Effector CD8-positive, alpha-beta T cell (primary cell): ENCODE measurements around the gene NOD2.

ENCODE experiments used
- DNase-seq: peaks from one replicate; lab custom pipeline; 2025; lab: John Stamatoyannopoulos, UW

NOD2 gene

DNA sequence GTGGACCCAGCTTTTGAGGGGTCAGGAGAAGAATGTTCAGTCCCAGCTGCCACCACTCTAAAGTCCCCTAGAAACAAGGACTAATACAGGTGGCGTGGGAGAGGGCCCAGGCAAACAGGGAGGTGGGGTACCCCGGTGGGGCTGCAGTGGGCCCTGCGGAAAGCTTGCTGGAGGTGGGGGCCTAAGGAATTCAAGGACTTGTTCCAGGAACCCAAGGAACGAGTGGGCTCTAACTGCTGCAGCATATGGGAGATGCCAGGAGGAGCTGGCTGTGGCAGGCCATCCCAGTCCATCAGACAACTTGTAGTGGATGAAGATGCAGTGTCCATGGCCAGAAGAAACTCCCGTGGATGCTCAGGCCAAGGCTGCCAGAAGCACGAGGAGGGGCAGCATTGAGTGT lies 22.9 kb upstream of the NOD2 start:
- DNase-seq = no peak

DNA sequence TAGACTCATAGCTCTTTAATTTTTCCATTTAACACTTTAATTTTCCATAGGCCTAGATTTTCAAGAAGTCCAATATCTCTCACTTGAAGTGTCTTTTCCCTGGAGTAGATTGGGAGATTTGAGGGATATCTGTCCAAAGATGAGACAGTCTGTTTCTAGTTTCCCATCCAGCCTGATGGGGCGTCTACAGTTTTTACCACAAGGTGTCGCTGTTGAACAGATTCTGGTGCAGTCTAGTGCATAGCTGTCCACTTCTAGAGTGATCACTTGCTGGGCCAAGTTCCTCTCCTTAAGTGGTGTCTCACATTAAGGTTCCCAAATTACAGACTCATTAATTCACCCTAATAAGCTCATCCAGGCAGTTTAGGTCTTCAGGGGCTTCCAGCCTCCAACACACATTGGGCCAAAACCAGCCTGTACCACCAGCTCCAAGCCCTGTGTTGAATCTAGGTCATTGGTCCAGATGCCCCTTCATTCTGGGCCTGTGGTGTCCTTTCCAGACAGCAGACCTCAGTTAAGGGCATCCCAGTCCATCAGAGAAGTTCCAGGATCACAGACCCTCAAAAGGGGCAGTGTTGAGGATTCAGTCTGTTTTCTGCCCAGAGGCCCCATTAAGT lies 21.7 kb upstream of the NOD2 start:
- DNase-seq = peak; percentile 6

DNA sequence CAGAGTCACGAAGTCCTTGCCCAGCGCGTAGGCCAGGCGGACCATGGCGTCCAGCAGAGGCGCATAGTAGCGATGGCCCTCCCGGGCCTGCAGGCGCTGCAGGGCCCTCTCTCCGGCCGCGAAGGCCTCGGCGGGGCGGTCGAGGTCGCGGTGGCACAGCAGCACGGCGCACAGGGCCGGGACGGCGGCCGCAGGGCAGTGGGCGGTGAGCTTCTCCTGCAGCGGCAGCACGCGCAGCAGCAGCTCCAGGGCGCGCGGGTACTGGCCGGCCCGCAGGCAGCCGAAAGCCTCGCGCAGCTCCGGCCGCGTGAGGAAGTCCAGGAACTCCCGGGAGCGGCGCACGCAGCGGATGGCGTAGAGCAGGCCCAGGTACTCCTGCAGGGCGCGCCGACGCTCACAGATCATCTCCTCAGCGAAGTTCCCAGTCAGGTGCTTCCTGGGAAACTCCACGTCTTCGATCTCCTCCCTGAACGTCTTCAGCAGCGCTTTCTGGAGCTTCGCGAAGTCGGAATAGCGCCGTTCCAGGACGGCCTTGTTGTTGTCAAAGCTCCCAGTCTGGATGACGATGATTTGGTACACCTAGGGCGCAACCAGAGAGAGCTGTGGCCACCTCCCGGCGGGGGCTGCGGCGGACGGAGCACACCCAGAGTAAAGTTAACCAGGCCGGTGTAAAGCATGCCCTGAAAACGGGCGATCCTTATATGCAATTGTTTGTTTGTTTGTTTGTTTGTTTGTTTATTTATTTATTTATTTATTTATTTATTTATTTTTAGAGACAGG lies 19.7 kb upstream of the NOD2 start:
- no peak for DNase-seq

DNA sequence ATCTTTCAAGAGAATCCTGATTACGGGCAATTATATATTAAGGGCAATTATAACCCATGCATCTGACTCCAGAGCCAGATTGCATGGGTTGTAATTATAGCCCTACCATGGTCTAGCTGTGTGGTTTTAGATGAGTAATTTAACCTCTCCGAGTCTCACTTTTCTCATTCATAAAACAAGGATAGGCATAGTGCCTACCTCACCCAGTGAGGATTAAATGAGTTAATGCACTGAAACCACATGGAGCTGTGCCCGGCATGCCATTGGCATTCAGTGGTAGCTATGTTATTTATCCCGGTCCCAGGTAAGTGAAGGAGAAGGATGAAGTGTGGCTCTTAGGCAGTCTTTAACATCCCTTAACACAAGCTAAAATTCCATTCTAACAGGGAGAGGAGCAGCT lies 18.6 kb upstream of the NOD2 start:
- no peak for DNase-seq

DNA sequence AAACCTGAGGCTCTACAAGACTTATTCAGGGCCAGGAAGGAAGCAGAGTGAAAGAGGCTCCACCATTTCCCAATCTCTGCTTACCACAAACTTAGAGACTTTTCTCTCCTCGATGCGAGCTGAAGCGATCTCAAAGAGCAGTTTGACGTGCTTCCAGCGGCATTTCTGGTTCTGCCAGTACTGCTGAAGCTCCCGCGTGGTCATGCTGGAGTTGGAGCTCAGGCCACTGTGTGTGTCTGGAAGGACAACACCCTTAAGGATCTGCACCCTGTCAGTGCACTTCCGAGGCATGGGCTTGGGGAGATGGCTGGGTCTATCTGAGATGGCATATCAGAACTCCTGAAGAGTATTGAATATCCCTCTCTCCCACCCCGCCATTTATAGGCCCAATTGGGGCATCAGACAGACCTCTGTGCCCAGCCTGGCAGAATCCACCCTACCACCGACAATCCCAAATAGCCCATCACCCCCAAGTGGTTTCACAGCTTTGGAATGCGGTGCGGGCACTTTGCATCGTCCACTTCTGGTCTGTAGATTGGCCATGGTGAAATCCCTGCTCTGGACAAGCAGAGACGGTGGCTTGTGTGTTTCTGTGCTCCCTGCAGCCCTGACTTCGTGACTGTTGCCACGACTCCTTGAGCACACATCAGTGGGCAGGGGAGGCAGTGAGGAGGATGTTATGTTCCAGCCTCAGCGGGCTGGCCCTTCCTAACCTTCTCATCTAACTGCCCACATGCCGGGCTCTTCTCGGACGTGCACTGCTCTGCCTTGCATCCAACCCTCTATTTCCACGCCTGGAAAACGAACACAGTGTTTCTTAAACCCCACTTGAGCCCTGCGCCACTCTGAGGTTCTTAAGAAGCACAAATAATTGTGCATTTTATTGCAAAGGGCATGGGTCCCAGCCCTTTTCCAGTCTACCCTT lies 17.5 kb upstream of the NOD2 start:
- DNase-seq = no peak

DNA sequence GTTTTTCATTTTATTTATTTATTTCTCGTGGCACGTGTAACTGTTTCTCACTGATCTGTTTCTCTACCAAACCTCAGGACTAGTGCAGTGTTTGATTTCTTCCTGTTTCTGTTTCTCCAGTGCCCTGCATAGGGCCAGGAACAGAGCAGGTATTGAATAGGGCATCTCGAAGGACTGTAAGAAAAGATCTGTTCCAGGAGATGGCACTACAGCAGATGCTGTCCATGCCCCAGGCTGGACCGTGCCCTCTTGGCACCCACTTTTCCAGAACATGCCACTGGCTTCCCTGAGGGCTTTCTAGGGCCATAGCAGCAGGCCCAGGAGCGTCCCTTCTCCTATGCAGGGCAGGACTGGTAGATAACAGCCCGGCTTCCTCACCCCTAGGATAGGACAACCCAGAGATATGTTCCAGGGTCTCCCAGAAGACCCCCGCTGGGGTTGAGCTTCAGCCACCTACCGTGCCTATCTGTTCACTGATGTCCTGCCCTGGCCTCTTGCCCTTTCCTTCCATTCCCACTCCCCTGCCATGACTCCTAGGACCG lies 16.7 kb upstream of the NOD2 start:
- DNase-seq = no peak

DNA sequence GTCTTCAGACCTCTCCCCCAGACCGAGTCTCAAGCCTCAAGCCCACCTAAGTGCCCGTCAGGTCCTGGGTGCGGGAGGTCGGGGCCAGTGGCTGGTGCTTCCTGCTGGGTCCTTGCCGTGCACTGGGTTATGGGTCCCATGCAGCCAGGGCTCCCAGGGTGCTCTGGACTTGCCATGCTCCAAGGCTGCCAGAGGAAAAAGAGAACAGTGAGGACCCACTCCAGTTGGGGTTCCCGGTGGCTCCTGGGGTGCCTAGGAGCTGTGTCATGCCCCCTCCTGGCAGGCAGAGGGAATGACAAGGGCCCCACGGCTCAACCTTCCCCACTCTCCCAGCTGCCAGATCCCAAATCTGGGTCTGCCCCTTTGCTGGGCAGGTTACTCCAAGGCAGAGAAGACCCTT lies 16.1 kb upstream of the NOD2 start:
- no peak for DNase-seq

DNA sequence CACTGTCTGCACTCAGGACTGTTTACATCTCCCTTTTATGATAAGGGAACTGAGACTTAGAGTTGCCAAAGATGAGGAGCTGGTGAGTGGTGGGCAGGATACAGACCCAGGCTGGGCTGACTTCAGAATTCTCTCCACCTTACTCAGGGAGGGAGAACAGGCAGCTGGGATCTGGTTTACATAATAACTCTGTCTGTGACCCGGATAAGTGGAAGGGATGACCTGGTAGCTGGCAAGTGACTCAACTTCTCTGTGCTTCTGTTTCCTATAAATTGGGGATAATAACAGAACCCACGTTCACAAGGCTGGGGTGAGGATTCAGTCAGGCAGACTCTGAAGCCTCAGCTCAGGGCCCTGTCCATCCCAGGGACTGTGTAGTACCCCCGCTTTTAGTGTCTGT lies 14.9 kb upstream of the NOD2 start:
- DNase-seq = no peak

DNA sequence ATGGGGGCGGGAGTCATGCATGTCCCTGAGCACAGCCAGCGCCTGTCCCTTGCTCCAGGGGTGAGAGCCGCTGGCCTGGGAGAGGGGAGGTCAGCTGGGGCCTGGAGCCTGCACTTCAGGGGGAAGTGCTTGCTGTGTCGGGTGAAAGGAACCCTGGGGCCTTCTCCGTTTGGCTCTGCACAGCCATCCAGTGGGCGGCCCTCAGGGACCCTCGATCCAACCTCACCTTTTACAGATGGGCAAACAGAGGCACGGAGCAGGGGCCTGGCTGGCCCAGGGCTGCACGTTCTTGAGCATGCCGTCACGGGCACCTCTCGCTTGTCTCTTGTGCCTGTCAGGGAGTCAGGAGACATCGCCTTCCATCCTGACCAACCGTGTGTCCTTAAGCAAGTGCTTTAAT lies 14.1 kb upstream of the NOD2 start:
- DNase-seq = no peak

DNA sequence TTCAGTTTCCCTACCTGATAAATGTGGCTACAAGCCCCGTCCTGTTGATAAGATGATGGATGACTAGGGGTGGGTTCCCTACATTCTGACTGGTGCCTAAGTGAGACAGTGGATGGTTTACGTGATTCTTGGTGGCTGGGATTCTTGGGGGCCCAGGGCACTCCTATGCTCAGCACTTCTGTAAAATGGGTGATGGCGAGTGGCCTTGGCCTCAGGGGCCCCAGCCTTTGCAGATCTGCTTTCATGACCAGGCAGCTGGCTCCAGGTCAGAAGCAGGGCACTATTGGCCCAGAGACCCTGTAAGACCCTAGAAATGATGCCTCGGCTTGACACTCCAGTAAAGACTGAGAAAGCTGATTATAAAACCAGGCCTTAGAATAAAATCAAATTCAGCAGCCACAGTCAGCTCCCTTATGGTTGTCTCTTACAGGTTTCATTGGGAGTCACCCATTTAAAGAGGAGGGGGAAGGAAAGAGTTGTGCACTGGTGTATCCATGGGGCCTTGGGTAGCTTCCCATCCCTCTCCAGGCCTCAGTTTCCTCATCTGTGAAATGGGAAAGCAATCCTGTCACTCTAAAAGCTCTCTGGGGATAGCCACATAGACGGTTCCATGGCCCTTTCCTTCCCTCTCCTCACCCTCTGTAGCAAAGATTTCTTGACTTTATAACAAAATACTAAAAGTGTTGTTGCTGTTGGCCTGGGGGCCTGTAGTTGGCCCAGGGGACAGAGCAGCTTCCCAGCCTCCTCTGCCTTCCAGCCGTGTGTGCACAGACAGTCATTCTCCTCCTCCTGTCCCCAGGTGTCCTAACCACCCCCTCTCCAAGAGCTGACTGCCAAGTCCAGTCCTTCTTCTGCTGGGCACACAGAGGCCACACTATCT lies 13.5 kb upstream of the NOD2 start:
- DNase-seq = no peak

DNA sequence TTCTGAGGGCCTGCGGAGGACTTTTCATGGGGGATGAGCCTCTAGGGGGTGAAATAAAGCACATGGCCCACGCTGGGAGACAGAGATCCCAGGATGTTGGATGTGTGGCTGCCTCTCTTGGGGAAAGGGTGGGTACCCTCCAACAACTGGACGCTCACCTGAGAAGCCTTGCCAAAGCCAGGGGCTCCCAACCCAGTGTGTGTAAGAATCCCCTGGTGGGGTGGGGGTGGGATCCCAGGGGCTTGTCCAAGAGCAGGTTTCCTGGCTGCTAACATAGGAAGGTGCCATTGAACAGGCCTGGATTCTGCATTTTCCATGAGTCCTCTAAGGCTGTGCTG lies 12.9 kb upstream of the NOD2 start:
- DNase-seq = no peak

DNA sequence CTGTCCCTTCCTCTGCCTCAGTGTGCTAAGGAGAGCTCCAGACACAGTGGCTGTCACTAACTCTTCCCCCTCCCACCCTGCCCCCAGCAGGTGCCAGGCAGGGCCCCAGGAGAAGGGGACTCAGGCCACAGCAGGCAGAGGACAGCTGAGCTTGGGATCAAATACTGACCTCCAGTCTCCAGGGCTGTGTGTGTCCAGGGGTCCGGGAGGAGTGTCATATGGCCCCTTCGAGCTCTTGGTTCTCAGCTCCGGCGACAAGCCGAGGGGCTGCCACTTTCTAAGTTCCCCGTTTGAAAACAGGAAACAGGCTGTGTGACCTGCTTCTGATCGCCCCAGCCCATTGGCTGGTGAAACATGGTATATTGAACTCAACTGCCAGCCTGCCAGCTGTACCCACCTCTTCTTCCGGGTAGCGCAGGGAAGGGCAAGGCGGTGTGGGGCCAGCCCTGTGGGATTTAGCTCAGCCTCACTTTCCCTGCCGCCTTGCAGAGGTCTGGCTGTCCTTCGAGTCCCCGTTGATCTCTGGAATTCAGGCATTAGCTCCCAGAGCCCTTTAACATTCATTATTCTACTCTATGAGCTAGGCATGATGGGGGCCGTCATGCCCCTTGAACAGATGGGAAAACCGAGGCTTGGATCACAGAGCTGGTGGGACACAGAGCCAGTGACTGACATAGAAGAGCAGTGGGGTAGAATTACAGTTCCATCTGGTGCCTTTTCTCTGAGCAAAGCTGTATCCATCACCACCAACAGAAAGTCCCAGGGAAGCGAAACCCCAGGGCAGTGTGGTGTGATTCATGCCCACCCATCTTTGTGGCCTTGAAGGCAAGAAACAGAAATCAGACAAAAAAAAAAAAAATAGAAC lies 12.2 kb upstream of the NOD2 start, which contains the start of gene SNX20:
TSS of gene SNX20 (minus strand) at position 292 of the 865 bp plus-strand sequence. CDS start 3,786 bp downstream, outside the sequence.
- peak; percentile 47 for DNase-seq

DNA sequence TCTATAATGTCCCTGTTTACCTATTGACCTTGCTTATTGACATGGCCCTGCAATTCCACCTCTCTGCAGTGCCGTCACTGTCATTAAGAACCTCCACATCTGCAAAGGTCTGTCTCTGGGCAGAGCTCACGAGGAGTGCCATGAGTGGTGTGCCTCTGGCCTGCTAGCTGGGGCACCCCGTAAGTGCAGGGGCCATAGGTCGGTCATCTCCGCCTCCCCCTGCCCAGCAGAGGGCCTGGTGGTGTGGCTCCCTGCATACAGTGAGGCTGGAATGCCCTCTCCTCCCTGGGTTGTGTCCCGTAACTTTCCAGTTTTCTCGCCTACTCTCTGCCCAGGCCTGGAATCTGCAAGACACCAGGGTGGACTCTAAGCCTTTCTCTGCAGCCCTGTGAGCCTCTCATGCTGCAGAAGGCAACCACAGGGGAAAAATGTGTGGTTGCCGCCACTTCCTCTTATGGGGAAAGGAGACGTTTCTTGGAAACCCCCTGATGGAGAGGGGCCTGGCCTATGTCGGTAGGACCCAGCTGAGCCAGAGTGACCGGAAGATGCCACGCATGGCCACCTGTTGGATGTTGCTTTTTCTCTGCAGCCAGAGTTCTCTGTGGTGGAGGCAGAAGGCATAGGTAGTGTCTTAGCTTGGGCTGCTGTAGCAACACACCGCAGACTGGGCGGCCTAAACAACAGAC lies 9.6 kb upstream of the NOD2 start:
- no peak for DNase-seq

DNA sequence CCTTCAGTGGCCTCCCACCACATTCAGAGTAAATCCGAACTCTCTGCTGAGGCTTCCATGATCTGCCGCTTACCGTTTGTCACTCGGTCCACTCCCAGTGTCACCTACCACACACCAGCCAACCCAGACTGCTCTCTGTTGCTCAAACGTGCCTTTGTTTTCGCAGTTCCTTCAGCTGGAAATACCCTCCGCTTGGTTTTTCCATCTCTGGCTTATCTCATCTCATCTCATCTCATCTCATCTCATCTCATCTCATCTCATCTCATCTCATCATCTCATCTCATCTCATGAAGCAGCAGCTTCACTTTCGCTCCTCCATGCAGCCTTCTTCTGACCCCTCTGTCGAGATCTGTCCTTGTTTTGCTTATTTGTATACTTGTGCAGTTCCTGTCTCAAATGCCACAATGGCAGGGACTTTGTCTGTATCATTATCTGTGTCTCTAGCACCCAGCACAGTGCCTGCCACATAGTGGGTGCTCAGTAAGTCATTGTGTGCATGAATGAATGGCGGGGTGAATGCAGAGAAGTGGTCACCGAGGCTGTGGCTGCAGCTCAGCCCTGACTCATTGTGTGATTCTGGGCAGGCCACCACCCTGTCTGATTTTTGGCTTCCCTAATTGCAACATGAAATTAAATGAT lies 8.5 kb upstream of the NOD2 start:
- no peak for DNase-seq

DNA sequence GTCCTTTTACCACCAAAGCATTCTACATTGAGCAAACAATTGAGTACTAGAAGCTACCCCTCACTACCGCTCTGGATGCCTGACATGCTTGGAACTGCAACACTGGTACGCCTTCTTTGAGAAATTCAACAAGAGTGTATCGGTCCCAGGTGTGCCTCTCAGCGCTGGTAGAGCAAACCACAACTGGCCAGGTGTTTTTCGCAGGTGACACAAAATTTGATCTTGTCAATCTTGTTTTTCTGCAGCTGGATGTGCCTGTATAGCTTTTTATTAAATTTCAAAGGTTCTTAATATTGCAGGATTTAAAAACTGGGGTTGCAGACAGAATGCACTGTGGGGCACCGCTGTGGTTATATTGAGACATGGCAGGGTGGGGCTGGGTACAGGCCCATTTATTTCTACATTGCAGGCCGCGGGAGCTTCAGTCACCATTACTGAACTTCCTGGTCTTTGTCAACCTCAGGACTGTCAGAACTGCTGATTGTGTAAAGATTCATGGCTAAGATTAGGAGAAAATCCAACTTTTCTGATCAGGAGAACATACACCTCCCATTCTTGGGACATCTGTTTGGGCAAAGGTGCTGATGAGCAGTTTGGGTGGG lies 7.8 kb upstream of the NOD2 start:
- DNase-seq = no peak

DNA sequence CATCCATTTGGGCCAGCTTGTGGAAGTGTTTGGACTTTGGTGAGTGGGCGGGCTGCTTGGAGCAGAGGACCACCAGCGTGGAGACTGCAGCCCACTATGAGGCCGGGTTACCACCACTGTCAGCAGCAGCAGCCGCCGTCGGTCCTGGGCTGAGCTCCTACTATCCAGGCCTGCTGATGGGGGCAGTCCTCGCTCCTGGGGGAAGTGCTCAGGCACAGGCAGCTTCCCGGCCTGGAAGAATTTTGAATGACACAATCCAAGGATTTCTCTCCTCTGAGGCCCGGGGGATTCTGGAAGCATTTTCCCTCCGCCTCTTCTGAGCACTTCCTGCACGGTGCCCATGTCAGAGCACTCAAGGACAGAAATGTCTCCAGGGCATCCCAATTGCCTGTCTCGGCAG lies 5.3 kb upstream of the NOD2 start:
- DNase-seq = no peak

DNA sequence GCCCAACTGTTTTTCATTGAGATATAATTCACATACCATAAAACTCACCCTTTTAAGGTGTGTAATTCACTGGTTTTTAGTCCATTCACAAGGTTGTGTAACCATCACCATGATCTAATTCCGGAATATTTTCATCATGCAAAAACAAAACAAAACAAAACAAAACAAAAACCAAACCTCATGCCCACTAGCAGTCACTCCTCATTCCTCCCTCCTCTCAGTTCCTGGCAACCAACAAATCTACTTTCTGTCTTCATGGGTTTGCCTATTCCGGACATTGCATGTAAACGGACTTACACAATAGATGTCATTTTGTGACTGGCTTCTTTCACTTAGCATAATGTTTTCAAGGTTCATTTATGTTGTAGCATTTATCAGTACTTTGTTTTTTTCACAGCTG lies 4.5 kb upstream of the NOD2 start:
- DNase-seq = no peak

DNA sequence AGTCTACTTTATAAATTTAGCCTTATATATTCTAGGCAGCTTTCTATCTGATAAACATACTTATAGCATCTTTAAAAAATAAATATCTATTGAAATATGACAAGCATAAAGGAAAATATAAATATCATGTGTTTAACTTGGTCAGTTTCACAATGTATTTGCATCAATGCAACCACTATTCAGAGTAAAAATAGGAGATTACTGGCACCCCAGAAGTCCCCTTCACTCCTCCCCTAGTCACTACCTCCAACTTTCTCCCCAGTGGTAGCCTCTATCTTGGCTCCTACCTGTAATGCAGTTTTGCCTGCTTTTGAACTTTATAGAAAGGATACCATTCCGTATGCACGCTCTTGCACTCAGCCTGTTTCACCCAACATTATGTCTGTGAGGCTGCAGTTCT lies 3.2 kb upstream of the NOD2 start:
- DNase-seq = no peak

DNA sequence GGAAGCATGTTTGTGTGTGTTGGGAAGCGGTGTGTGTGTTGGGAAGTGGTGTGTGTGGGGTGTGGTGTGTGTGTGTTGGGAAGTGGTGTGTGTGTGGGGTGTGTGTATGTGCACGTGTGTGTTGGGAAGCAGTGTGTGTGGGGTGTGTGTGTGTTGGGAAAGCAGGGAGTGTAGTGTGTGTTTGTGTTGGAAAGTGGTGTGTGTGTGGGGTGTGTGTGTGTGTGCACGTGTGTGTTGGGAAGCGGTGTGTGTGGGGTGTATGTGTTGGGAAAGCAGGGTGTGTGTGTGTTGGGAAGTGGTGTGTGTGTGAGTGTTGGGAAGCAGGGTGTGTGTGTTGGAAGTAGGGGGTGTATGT lies 785 bp upstream of the NOD2 start:
- no peak for DNase-seq
